Fibroblast of lung (primary cell): ENCODE data around the gene GDPD2. TPM values are rescaled to one million over a fixed set of nuclear protein-coding genes. Genes with fewer than 3 reads are reported as not detected.

Experiments
- DNase-seq, 2 donors: peaks; one replicate each; pipeline versions ENCODE4 v3.0.0 to v3.0.0-alpha.2; 2010; ENCODE audit warnings: low read depth in 2 of 2
- H2AFZ ChIP-seq: 2 replicates; pipeline ENCODE4 v1.5.1; 2012; ENCODE audit warnings: low read length, control low read depth, inconsistent platforms
- H3K27ac ChIP-seq: 2 replicates; pipeline ENCODE4 v1.5.1; 2011; ENCODE audit warnings: low read length, control low read depth; ENCODE audit not compliant: insufficient read depth
- H3K27me3 ChIP-seq: 2 replicates; pipeline ENCODE4 v1.5.1; 2011; ENCODE audit warnings: mild to moderate bottlenecking, low read length; ENCODE audit not compliant: control insufficient read depth, insufficient read depth
- H3K36me3 ChIP-seq: 2 replicates; pipeline ENCODE4 v1.5.1; 2011; ENCODE audit warnings: low read length; ENCODE audit not compliant: control insufficient read depth, insufficient read depth
- H3K4me1 ChIP-seq: 2 replicates; pipeline ENCODE4 v1.5.1; 2011; ENCODE audit warnings: low read length; ENCODE audit not compliant: control insufficient read depth, insufficient read depth; ENCODE audit errors: extremely low read depth
- H3K4me2 ChIP-seq: 2 replicates; pipeline ENCODE4 v1.5.1; 2011; ENCODE audit warnings: low read length, control low read depth; ENCODE audit not compliant: insufficient read depth; ENCODE audit errors: extremely low read depth
- H3K4me3 ChIP-seq, 4 experiments: fragments of 200-600 bp in 1 of 4; sonication (generic) in 1 of 4; replicated peaks in 1 of 4; 2 replicates each; pipeline ENCODE4 v1.5.1; 2011 to 2016; ENCODE audit warnings: low read length in 4 of 4, low read depth in 3 of 4, mild to moderate bottlenecking in 3 of 4, control low read depth in 2 of 4, inconsistent platforms in 1 of 4, mixed read lengths in 1 of 4; ENCODE audit not compliant: insufficient read depth in 1 of 4; ENCODE audit errors: control extremely low read depth in 1 of 4
- H3K79me2 ChIP-seq: 2 replicates; pipeline ENCODE4 v1.5.1; 2012; ENCODE audit warnings: mild to moderate bottlenecking, low read length, inconsistent platforms; ENCODE audit not compliant: control insufficient read depth, insufficient read depth
- H3K9ac ChIP-seq: 2 replicates; pipeline ENCODE4 v1.5.1; 2011; ENCODE audit warnings: mild to moderate bottlenecking, low read length, control low read depth; ENCODE audit not compliant: insufficient read depth
- H3K9me3 ChIP-seq: 2 replicates; pipeline ENCODE4 v1.5.1; 2012; ENCODE audit warnings: low read depth, low read length; ENCODE audit not compliant: control insufficient read depth, insufficient read depth
- H4K20me1 ChIP-seq: 2 replicates; pipeline ENCODE4 v1.5.1; 2011; ENCODE audit warnings: low read length; ENCODE audit not compliant: control insufficient read depth, insufficient read depth; ENCODE audit errors: extremely low read depth
- CTCF ChIP-seq, 2 donors: IDR thresholded peaks in 1 of 2; conservative IDR thresholded peaks in 1 of 2; 1 replicate in 1 of 2; 2 replicates in 1 of 2; pipeline ENCODE4 v1.5.1; 2011 to 2012; ENCODE audit warnings: low read length in 2 of 2, control low read depth in 1 of 2, inconsistent platforms in 1 of 2, low read depth in 1 of 2, mild to moderate bottlenecking in 1 of 2
- EZH2 ChIP-seq: IDR thresholded peaks from 2 replicates; pipeline ENCODE4 v1.5.1; 2012; ENCODE audit warnings: low read length, control low read depth, mild to moderate bottlenecking; ENCODE audit errors: missing control alignments
- polyA plus RNA-seq, 2 donors: library from polyadenylated mRNA; depleted of rRNA in 1 of 2; stranded (reverse) in 1 of 2; unstranded in 1 of 2; fragments of >200 nt; gene quantifications; 2 replicates each; pipeline ENCODE4 v1.2.1, GENCODE V29; 2011 to 2012; ENCODE audit warnings: missing spikeins in 1 of 2
- total RNA-seq: library from RNA; depleted of rRNA; stranded (reverse); fragments of >200 nt; gene quantifications from 2 replicates; pipeline ENCODE4 v1.2.1, GENCODE V29; 2014

The GDPD2 gene
- total and polyA plus RNA-seq, 2 donors (not counting 1 experiment from before 2014, with no cell fraction given): not detected

GRCh38 chrX:70470850-70471289 lies 47.8 kb downstream of the GDPD2 start:
- H3K9ac ChIP-seq: no peak overlapping the region
- no peak overlapping the region for H3K4me2 ChIP-seq

DNA sequence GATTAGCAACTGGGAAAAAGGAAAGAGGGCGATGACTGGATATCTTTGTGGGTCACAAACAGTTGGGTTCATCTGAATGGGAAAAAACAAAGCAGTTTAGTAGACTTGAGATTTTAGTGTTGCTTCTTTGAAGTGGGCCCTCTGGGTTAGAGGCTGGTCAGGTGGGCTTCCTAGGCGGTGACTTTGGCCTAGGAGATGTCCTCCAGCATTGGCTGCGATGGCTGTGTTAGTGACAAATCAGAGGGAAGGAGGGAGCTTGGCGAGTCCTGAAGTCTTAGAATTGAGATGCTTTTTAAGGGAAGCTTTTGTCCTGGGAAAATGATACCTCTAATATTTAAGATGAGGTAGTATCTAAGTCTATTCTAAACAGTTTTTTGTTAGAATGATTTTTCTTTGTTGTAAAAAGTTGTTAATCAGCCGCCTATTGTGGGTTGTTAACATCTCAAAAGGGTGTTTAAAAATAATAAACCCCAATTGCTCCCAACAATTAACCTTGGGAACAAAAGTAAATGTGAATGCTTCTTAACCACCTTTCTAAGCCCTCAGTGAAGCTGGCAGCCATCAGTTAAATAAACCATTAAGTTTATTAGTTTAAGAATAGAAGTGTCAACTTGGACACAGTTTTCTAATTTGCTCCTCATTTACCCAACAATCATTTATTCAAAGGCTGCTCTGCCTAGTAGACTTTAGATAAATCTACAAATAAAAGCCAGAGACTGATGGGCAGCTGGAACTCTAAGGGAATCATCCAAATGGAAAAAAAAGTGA lies 53.2 kb downstream of the GDPD2 start:
- no peaks in the 10 kb centered on the region for H3K27me3 ChIP-seq
- H3K4me3 ChIP-seq: no peak overlapping the region
- no peak for TF ChIP-seq CTCF (conservative IDR thresholded peaks at IDR 0.05 in 1 of 2, IDR thresholded peaks at IDR 0.05 in 1 of 2; ENCODE audit: low read depth in 1 of 2, low read length in 2 of 2)
- TF ChIP-seq EZH2: no peak
- no peak overlapping the region for H3K9ac ChIP-seq
- no peaks in the 10 kb centered on the region for H4K20me1 ChIP-seq
- DNase-seq: no peak
- peak overlapping the region; percentile 89 for H3K27ac ChIP-seq
- H2AFZ ChIP-seq: no peak overlapping the region
- H3K9me3 ChIP-seq: no peaks in the 10 kb centered on the region
- no peaks in the 10 kb centered on the region for H3K36me3 ChIP-seq
- H3K79me2 ChIP-seq: no peaks in the 10 kb centered on the region
- H3K4me1 ChIP-seq: peaks cover 22% of the 10 kb centered on the region
- H3K4me2 ChIP-seq: no peak overlapping the region

More at GRCh38 chrX:70470850-70471289, 47.8 kb downstream of the GDPD2 start:
- Histone ChIP-seq H3K9me3 (no peaks in the 10 kb centered on the region), H3K4me3 (no peak overlapping the region), H3K27ac (no peak overlapping the region), H3K36me3 (no peaks in the 10 kb centered on the region), H3K27me3 (no peaks in the 10 kb centered on the region), H3K4me1 (no peaks in the 10 kb centered on the region), H4K20me1 (no peaks in the 10 kb centered on the region), H2AFZ (no peak overlapping the region), H3K79me2 (no peaks in the 10 kb centered on the region)
- TF ChIP-seq EZH2 (no peak), CTCF (conservative IDR thresholded peaks at IDR 0.05 in 1 of 2, IDR thresholded peaks at IDR 0.05 in 1 of 2; ENCODE audit: low read depth in 1 of 2, low read length in 2 of 2) (no peak)
- DNase-seq: peak in 1 of 2 donors; percentile 77

DNA sequence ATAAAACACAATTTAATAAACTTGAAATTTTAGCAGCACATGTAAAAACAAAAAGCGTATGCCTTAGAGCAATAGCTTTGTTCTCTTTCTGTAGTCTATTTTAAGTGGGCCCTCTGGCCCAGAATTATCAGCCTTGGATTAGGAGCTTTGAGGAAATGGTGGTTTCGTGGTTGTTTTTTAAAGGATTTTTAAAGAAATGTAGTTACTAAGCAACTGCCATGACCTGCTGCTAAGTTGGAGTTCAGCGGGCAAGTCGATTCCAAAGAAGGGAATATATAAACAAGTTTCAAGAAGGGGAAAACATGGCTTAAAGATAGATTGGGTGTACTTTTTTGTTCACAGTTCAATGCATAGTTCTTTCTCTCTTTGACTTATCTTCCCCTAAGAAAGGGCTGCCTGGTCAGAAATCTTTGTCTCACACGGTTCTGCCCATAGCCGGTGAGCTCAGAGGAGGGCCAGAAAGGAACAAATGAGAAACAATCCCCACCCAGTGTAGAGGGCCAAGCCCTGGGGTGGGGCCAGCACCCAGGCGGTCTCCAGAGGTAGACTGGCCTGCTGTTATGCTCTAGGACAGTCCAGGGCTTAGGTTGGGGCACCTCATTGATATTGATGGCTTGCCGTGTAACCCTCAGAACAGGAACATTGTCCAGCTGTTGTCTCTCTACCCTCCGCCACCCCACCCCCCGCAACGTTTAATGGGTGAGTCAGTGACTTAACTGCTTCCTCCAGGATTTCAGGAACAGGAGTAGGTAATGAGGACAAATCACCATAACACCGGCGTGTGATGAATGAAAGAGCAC lies 54.0 kb downstream of the GDPD2 start:
- Histone ChIP-seq H3K36me3 (no peaks in the 10 kb centered on the region), H3K9ac (peak overlapping the region; percentile 51), H3K4me3 (peak overlapping the region in 2 of 4 experiments; percentile 10 to 17), H3K27me3 (no peaks in the 10 kb centered on the region), H3K27ac (peak overlapping the region; percentile 89), H2AFZ (no peak overlapping the region), H4K20me1 (no peaks in the 10 kb centered on the region), H3K4me1 (peaks cover 23% of the 10 kb centered on the region), H3K79me2 (no peaks in the 10 kb centered on the region), H3K4me2 (peak overlapping the region; percentile 78), H3K9me3 (no peaks in the 10 kb centered on the region)
- peak; percentile 61 to 75 for DNase-seq
- TF ChIP-seq EZH2: no peak
- no peak for TF ChIP-seq CTCF (conservative IDR thresholded peaks at IDR 0.05 in 1 of 2, IDR thresholded peaks at IDR 0.05 in 1 of 2; ENCODE audit: low read depth in 1 of 2, low read length in 2 of 2)
